Adrenal gland (tissue), 12 donors: Measurements from ENCODE around the gene FLT1. TPM values are rescaled to one million over a fixed set of nuclear protein-coding genes. Genes with fewer than 3 reads are reported as not detected.

Experiments
- DNase-seq, 7 donors: peaks; one replicate each; pipeline ENCODE4 v3.0.0-alpha.2; 2019 to 2020
- H3K27ac ChIP-seq, 5 donors: fragments of 200-600 bp; sonication (generic) in 4 of 5; 1 replicate in 3 of 5; 2 replicates in 2 of 5; pipeline versions ENCODE4 v1.5.1 to v1.8.0; 2016 to 2020; ENCODE audit warnings: mild to moderate bottlenecking in 1 of 5
- H3K27me3 ChIP-seq: fragments of 200-600 bp; 2 replicates; pipeline ENCODE4 v1.8.0; 2021
- H3K36me3 ChIP-seq, 2 donors: fragments of 200-600 bp; replicated peaks in 1 of 2; 1 replicate in 1 of 2; 2 replicates in 1 of 2; pipeline versions ENCODE4 v1.5.1 to v1.8.0; 2018 to 2022
- H3K4me1 ChIP-seq, 2 donors: fragments of 200-600 bp; replicated peaks in 1 of 2; 1 replicate in 1 of 2; 2 replicates in 1 of 2; pipeline versions ENCODE4 v1.5.1 to v1.8.0; 2018 to 2021
- H3K4me3 ChIP-seq, 4 donors: fragments of 200-600 bp; sonication (generic) in 3 of 4; one replicate each; pipeline ENCODE4 v1.5.1; 2016 to 2018
- H3K9me3 ChIP-seq, 3 donors: fragments of 200-600 bp; sonication (generic) in 1 of 3; replicated peaks in 1 of 3; 1 replicate in 2 of 3; 2 replicates in 1 of 3; pipeline versions ENCODE4 v1.5.1 to v1.8.0; 2016 to 2021
- CTCF ChIP-seq, 6 experiments: fragments of 450-650 bp in 4 of 6; fragments of 200-600 bp in 2 of 6; sonication (generic) in 1 of 6; IDR thresholded peaks; 1 replicate in 5 of 6; 2 replicates in 1 of 6; pipeline versions ENCODE4 v1.5.1 to v1.8.0; 2016 to 2021; ENCODE audit warnings: antibody characterized with exemption in 6 of 6, mild to moderate bottlenecking in 2 of 6, moderate library complexity in 1 of 6
- POLR2A ChIP-seq, 2 donors: fragments of 450-650 bp; IDR thresholded peaks; one replicate each; pipeline ENCODE4 v1.6.1; 2017; ENCODE audit warnings: antibody characterized with exemption in 2 of 2, mild to moderate bottlenecking in 2 of 2, moderate library complexity in 1 of 2
- WGBS, 4 donors: extraction: QIAGEN DNeasy Blood & Tissue Kit in 2 of 4; methylation state at CpG; one replicate each; pipeline versions ENCODE4 v1.1.5 to v1.1.7; 2013 to 2017; 5-methylcytosine and 5-hydroxymethylcytosine counted together
- intact Hi-C, 2 donors: fragments of 100-400 bp; cut with DNase I; formaldehyde crosslinking; loops; one replicate each; pipeline versions ENCODE4 v1.14.1 to v1.15.0; 2022 to 2023
- polyA plus RNA-seq, 3 donors: library from polyadenylated mRNA; stranded (reverse); fragments of 200-250 nt in 2 of 3; fragments of 350-450 nt in 1 of 3; fragmentation: Illumina TruSeq in 1 of 3; extraction: RNeasy Lipid Tissue Mini Kit (QIAGEN cat#74804) in 1 of 3; gene quantifications; one replicate each; pipeline ENCODE4 v1.2.3, GENCODE V29; 2013 to 2014
- total RNA-seq, 9 donors: library from RNA; depleted of rRNA in 4 of 9; stranded (reverse); fragments of >200 nt in 4 of 9; fragments of 120-200 nt in 1 of 9; fragmentation: NEBNext Ultra II Directional in 1 of 9; extraction: Animal tissue kit (Norgen Biotek cat#: 25700) in 1 of 9; gene quantifications; one replicate each; pipeline versions ENCODE4 v1.1.0 to v1.2.4, GENCODE V29; 2013 to 2023
- donor health status: healthy with polysubstance abuse.
- donor health status: Bipolar disorder and iron deficiency.
- donor health status: DM: yes; HTN: yes; CAD: no.
- donor health status: DM: no; HTN: no; CAD: no.
- donor health status: DM: no; HTN: no; CAD: no.
- donor health status: DM: yes; HTN: yes; CAD: no.

The FLT1 gene
- total and polyA plus RNA-seq, 12 donors = 2.7 to 55.9 (median 24.2) TPM

GRCh38 chr13:28438598-28439334, 56.2 kb downstream of the FLT1 start:
- TF ChIP-seq POLR2A (IDR thresholded peaks at IDR 0.05) = no peak
- TF ChIP-seq CTCF (IDR thresholded peaks at IDR 0.05) = no peak
- DNase-seq = no peak
- Histone ChIP-seq H3K27ac (no peak overlapping the region), H3K9me3 (no peaks in the 10 kb centered on the region), H3K36me3 (no peaks in the 10 kb centered on the region), H3K4me1 (no peaks in the 10 kb centered on the region), H3K4me3 (no peak overlapping the region), H3K27me3 (no peaks in the 10 kb centered on the region)
- 73 to 86% (median 80%) methylated on average over 12 of the region's 12 CpGs for WGBS, 4 donors
- intact Hi-C loops = no loop called here

- 87 to 91% (median 89%) methylated on average over 8 of the region's 8 CpGs for WGBS, 4 donors
- H3K36me3 ChIP-seq = no peaks in the 10 kb centered on the region
- H3K27me3 ChIP-seq = no peaks in the 10 kb centered on the region
- H3K4me1 ChIP-seq = no peaks in the 10 kb centered on the region
- H3K27ac ChIP-seq = no peak overlapping the region
- intact Hi-C loops = no loop called here
- H3K9me3 ChIP-seq = no peaks in the 10 kb centered on the region
- no peak overlapping the region for H3K4me3 ChIP-seq
- TF ChIP-seq POLR2A (IDR thresholded peaks at IDR 0.05) = no peak
- TF ChIP-seq CTCF (IDR thresholded peaks at IDR 0.05) = no peak
- DNase-seq = no peak
Observed at GRCh38 chr13:28438067-28438466, 56.9 kb downstream of the FLT1 start.

- TF ChIP-seq POLR2A (IDR thresholded peaks at IDR 0.05) = no peak
- no peak for TF ChIP-seq CTCF (IDR thresholded peaks at IDR 0.05)
- Histone ChIP-seq H3K36me3 (no peaks in the 10 kb centered on the region), H3K27me3 (peaks cover 9% of the 10 kb centered on the region), H3K4me3 (no peak overlapping the region), H3K9me3 (no peaks in the 10 kb centered on the region), H3K27ac (no peak overlapping the region), H3K4me1 (no peaks in the 10 kb centered on the region)
- 69 to 80% (median 74%) methylated on average over 6 of the region's 6 CpGs for WGBS, 4 donors
- DNase-seq = no peak
- intact Hi-C loops = no loop called here
Observed at GRCh38 chr13:28435917-28436316, 59.0 kb downstream of the FLT1 start.

GRCh38 chr13:28434926-28435325, 60.0 kb downstream of the FLT1 start:
- TF ChIP-seq CTCF (IDR thresholded peaks at IDR 0.05) (no peak), POLR2A (IDR thresholded peaks at IDR 0.05) (no peak)
- intact Hi-C loops = no loop called here
- H3K27ac ChIP-seq = no peak overlapping the region
- H3K9me3 ChIP-seq = no peaks in the 10 kb centered on the region
- H3K4me1 ChIP-seq = no peaks in the 10 kb centered on the region
- H3K27me3 ChIP-seq = peaks cover 9% of the 10 kb centered on the region
- H3K36me3 ChIP-seq = no peaks in the 10 kb centered on the region
- WGBS, 4 donors = 36 to 65% (median 50%) methylated on average over 4 of the region's 4 CpGs
- no peak overlapping the region for H3K4me3 ChIP-seq
- DNase-seq = no peak
